GM23338 (cell line): ENCODE measurements around the gene AGBL4. TPM values are rescaled to one million over a fixed set of nuclear protein-coding genes. Genes with fewer than 3 reads are reported as not detected.

Source experiments
- ATAC-seq: fragments of 200-7000 bp; cut with Tn5 transposase; 3 replicates; pipeline ENCODE4 v1.9.1; 2020
- DNase-seq: peaks from one replicate; pipeline ENCODE4 v3.0.0-alpha.2; 2015; ENCODE audit warnings: low spot score
- H2AFZ ChIP-seq: fragments of 200-600 bp; sonication (generic); 2 replicates; pipeline ENCODE4 v1.8.0; 2016; ENCODE audit warnings: antibody characterized with exemption, mild to moderate bottlenecking, moderate library complexity
- H3F3A ChIP-seq: fragments of 200-600 bp; sonication (generic); replicated peaks from 2 replicates; pipeline ENCODE4 v1.8.0; 2017; ENCODE audit warnings: antibody characterized with exemption, mixed run types, low read depth
- H3K27ac ChIP-seq: fragments of 200-600 bp; sonication (generic); 2 replicates; pipeline ENCODE4 v1.6.1; 2016; ENCODE audit warnings: low read depth
- H3K27me3 ChIP-seq: fragments of 200-600 bp; sonication (generic); 2 replicates; pipeline ENCODE4 v1.8.0; 2016; ENCODE audit warnings: mild to moderate bottlenecking, mixed run types, moderate library complexity; ENCODE audit not compliant: insufficient read depth
- H3K36me3 ChIP-seq: fragments of 200-600 bp; sonication (generic); 2 replicates; pipeline ENCODE4 v1.8.0; 2016; ENCODE audit warnings: mild to moderate bottlenecking; ENCODE audit not compliant: insufficient read depth
- H3K4me1 ChIP-seq: fragments of 200-600 bp; sonication (generic); 2 replicates; pipeline ENCODE4 v1.8.0; 2016; ENCODE audit warnings: mild to moderate bottlenecking, moderate library complexity; ENCODE audit not compliant: insufficient read depth
- H3K4me2 ChIP-seq: fragments of 200-600 bp; sonication (generic); 2 replicates; pipeline ENCODE4 v1.7.1; 2017; ENCODE audit warnings: mixed run types
- H3K4me3 ChIP-seq: fragments of 200-600 bp; sonication (generic); 2 replicates; pipeline ENCODE4 v1.6.1; 2016; ENCODE audit warnings: mixed run types
- H3K79me2 ChIP-seq: fragments of 200-600 bp; sonication (generic); replicated peaks from 2 replicates; pipeline ENCODE4 v1.8.0; 2017; ENCODE audit warnings: mild to moderate bottlenecking; ENCODE audit not compliant: insufficient read depth
- H3K9me2 ChIP-seq: fragments of 200-600 bp; sonication (generic); 2 replicates; pipeline ENCODE4 v1.8.0; 2017; ENCODE audit not compliant: insufficient read depth
- H4K20me1 ChIP-seq: fragments of 200-600 bp; sonication (generic); replicated peaks from 2 replicates; pipeline ENCODE4 v1.8.0; 2017; ENCODE audit warnings: mild to moderate bottlenecking; ENCODE audit not compliant: insufficient read depth
- H3K27ac Mint-ChIP-seq: 2 replicates; pipeline ENCODE4 v1.8.0; 2020; ENCODE audit warnings: inconsistent platforms, mild to moderate bottlenecking, moderate library complexity, mixed read lengths
- H3K27me3 Mint-ChIP-seq: 3 replicates; pipeline ENCODE4 v1.8.0; 2022; ENCODE audit warnings: low read depth, mild to moderate bottlenecking, moderate library complexity, mixed read lengths, inconsistent platforms; ENCODE audit not compliant: insufficient read depth, poor library complexity
- H3K36me3 Mint-ChIP-seq: 3 replicates; pipeline ENCODE4 v1.8.0; 2021; ENCODE audit warnings: low read depth, mild to moderate bottlenecking, inconsistent platforms, moderate library complexity, mixed read lengths
- H3K4me1 Mint-ChIP-seq: 3 replicates; pipeline ENCODE4 v1.8.0; 2020; ENCODE audit warnings: mild to moderate bottlenecking, inconsistent platforms, mixed read lengths
- H3K4me3 Mint-ChIP-seq: 3 replicates; pipeline ENCODE4 v1.8.0; 2021; ENCODE audit warnings: moderate library complexity, mild to moderate bottlenecking, inconsistent platforms, mixed read lengths
- H3K9me3 Mint-ChIP-seq: 3 replicates; pipeline ENCODE4 v1.8.0; 2020; ENCODE audit warnings: moderate library complexity, mild to moderate bottlenecking, inconsistent platforms, mixed read lengths
- CREB1 ChIP-seq: fragments of 250-450 bp; sonication (Bioruptor Pico); IDR thresholded peaks from 2 replicates; pipeline ENCODE4 v1.5.0; 2020; ENCODE audit warnings: low read depth, mild to moderate bottlenecking, moderate library complexity
- ETS1 ChIP-seq: IDR thresholded peaks from 2 replicates; pipeline ENCODE4 v1.6.1; 2016; ENCODE audit warnings: antibody characterized with exemption
- EZH2 ChIP-seq: fragments of 200-600 bp; sonication (generic); IDR thresholded peaks from one replicate; pipeline ENCODE4 v1.8.0; 2017; ENCODE audit warnings: antibody characterized with exemption, mild to moderate bottlenecking, low read depth; ENCODE audit not compliant: unreplicated experiment
- JUNB ChIP-seq: IDR thresholded peaks from one replicate; pipeline ENCODE4 v1.6.1; 2016; ENCODE audit warnings: antibody characterized with exemption; ENCODE audit not compliant: unreplicated experiment
- NANOG ChIP-seq: IDR thresholded peaks from 2 replicates; pipeline ENCODE4 v1.6.1; 2016; ENCODE audit warnings: antibody characterized with exemption, borderline replicate concordance
- STAT1 ChIP-seq: IDR thresholded peaks from one replicate; pipeline ENCODE4 v1.6.1; 2016; ENCODE audit warnings: antibody characterized with exemption; ENCODE audit not compliant: unreplicated experiment
- ZNF114 ChIP-seq: fragments of 250-450 bp; sonication (Bioruptor Pico); IDR thresholded peaks from 2 replicates; pipeline ENCODE4 v1.5.0; 2020; ENCODE audit warnings: mild to moderate bottlenecking, moderate library complexity
- ZNF331 ChIP-seq: fragments of 250-450 bp; sonication (Bioruptor Pico); IDR thresholded peaks from 2 replicates; pipeline ENCODE4 v1.5.0; 2020; ENCODE audit warnings: low read depth, mild to moderate bottlenecking, moderate library complexity
- ZNF462 ChIP-seq: fragments of 250-450 bp; sonication (Bioruptor Pico); IDR thresholded peaks from 2 replicates; pipeline ENCODE4 v1.5.0; 2020; ENCODE audit warnings: mild to moderate bottlenecking, moderate library complexity
- polyA plus RNA-seq: library from polyadenylated mRNA; unstranded; fragments of >200 nt; fragmentation: Nextera tagmentation; extraction: Ambion mirVana; gene quantifications from 2 replicates; pipeline ENCODE4 v1.2.1, GENCODE V29; 2016
- total RNA-seq: library from RNA; depleted of rRNA; stranded (reverse); fragments of >200 nt; shearing (Covaris generic); gene quantifications from 2 replicates; pipeline ENCODE4 v1.2.3, GENCODE V29; 2014

The AGBL4 gene
- total and polyA plus RNA-seq, 2 experiments from 2014 or later = 0.91 to 1.5 TPM

GRCh38 chr1:48616710-48617109 is 1407.0 kb downstream of the AGBL4 start (continued):
- no peak for TF ChIP-seq ZNF462
- TF ChIP-seq NANOG = no peak
- TF ChIP-seq ETS1 = no peak

GRCh38 chr1:48611841-48612240 is 1411.9 kb downstream of the AGBL4 start:
- Histone ChIP-seq H3K79me2 (no peaks in the 10 kb centered on the region), H3K27me3 (no peaks in the 10 kb centered on the region), H3K4me2 (no peak overlapping the region), H3K4me1 (no peaks in the 10 kb centered on the region), H3F3A (no peaks in the 10 kb centered on the region), H2AFZ (no peak overlapping the region), H3K27ac (no peak overlapping the region), H4K20me1 (no peaks in the 10 kb centered on the region), H3K4me3 (no peak overlapping the region), H3K9me2 (no peaks in the 10 kb centered on the region), H3K36me3 (no peaks in the 10 kb centered on the region)
- H3K4me3 Mint-ChIP-seq = no peak overlapping the region
- no peaks in the 10 kb centered on the region for H3K9me3 Mint-ChIP-seq
- H3K27me3 Mint-ChIP-seq = no peaks in the 10 kb centered on the region
- ATAC-seq = peak; percentile 60
- no peak overlapping the region for H3K27ac Mint-ChIP-seq
- no peaks in the 10 kb centered on the region for H3K36me3 Mint-ChIP-seq
- H3K4me1 Mint-ChIP-seq = no peaks in the 10 kb centered on the region
- DNase-seq = no peak
- TF ChIP-seq NANOG (no peak), STAT1 (no peak), CREB1 (no peak), ZNF462 (no peak), ZNF114 (CRISPR knock-in tag) (no peak), EZH2 (no peak), JUNB (no peak), ZNF331 (CRISPR knock-in tag) (no peak)
